ENCODE data around the gene MYZAP. TPM values are rescaled to one million over a fixed set of nuclear protein-coding genes. Genes with fewer than 3 reads are reported as not detected.

The MYZAP gene
- total and polyA plus RNA-seq, 3 experiments from 2014 or later = not detected

- no peaks in the 10 kb centered on the region for H3K9me3 Mint-ChIP-seq
- H3K4me1 Mint-ChIP-seq = peaks cover 13 to 25% (median 17%) of the 10 kb centered on the region in 3 donors
- Histone ChIP-seq H3K36me3 (ENCODE audit: insufficient read depth, low read length) (no peaks in the 10 kb centered on the region), H3K9me3 (ENCODE audit: low read length) (no peaks in the 10 kb centered on the region), H3K4me1 (ENCODE audit: insufficient read depth, low read length) (peaks cover 12% of the 10 kb centered on the region), H3K4me3 (ENCODE audit: low read length) (no peak overlapping the region), H3K27ac (ENCODE audit: low read depth, low read length) (no peak overlapping the region), H3K27me3 (ENCODE audit: insufficient read depth, low read length, poor library complexity, severe bottlenecking) (no peaks in the 10 kb centered on the region)
- no peak overlapping the region for H3K27ac Mint-ChIP-seq
- POLR2A ChIA-PET = interaction anchor here (0.7 kb wide), 1 partner anchor 139 kb away, joined by 7 read pairs; no protein-coding TSS in a partner anchor
- CTCF ChIA-PET = no interaction called here
- no peak overlapping the region for H3K4me3 Mint-ChIP-seq
- no peaks in the 10 kb centered on the region for H3K36me3 Mint-ChIP-seq
- DNase-seq = no peak
- H3K27me3 Mint-ChIP-seq = peaks cover 11 to 52% of the 10 kb centered on the region in 2 donors
Observed at GRCh38 chr15:57567891-57568290, 23.8 kb upstream of the MYZAP start.

DNA sequence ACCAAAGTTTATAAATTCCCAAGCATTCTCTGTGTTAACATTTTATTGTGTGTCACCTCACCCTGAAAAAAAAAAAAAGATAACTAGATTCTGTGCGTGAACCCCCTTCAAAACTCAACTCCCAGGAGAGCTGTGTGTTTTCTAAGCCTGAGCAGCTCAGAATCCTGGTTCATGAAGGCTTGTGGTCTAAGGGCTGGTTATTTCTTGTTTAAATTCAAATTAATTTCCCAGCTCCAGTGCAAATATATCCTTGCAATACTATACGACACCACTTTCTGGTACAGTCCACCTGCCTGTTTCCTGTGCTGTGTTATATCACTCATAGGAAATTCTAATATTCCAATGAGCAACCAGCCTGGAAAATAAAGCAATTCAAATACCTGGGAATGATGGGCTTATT is 23.4 kb upstream of the MYZAP start:
- no peaks in the 10 kb centered on the region for H3K36me3 ChIP-seq (ENCODE audit: insufficient read depth, low read length)
- DNase-seq = no peak
- Mint-ChIP-seq H3K27ac (no peak overlapping the region), H3K27me3 (peaks cover 11 to 52% of the 10 kb centered on the region in 2 donors), H3K4me3 (no peak overlapping the region), H3K9me3 (no peaks in the 10 kb centered on the region), H3K4me1 (peaks cover 13 to 23% (median 15%) of the 10 kb centered on the region in 3 donors), H3K36me3 (no peaks in the 10 kb centered on the region)
- ChIA-PET CTCF (no interaction called here), POLR2A (no interaction called here)
- H3K9me3 ChIP-seq (ENCODE audit: low read length) = no peaks in the 10 kb centered on the region
- peaks cover 12% of the 10 kb centered on the region for H3K4me1 ChIP-seq (ENCODE audit: insufficient read depth, low read length)
- H3K27me3 ChIP-seq (ENCODE audit: insufficient read depth, low read length, poor library complexity, severe bottlenecking) = no peaks in the 10 kb centered on the region
- no peak overlapping the region for H3K27ac ChIP-seq (ENCODE audit: low read depth, low read length)
- no peak overlapping the region for H3K4me3 ChIP-seq (ENCODE audit: low read length)

DNA sequence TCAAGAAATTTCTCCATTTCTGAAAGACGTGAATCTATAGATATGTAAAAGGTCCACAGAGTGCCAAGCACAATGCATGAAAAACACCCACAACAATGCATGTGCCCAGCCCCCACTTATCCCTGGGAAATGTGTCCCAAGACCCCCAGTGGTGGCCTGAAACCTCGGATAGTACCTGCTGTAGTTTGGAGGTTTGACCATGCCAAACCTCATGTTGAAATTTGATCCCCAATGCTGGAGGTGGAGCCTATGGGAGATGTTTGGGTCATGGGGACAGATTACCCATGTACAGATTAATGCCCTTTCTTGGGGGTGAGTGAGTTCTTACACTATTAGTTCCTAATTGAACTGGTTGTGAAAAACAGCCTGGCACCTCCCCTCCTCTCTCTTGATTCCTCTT is 21.4 kb upstream of the MYZAP start:
- Mint-ChIP-seq H3K4me3 (no peak overlapping the region), H3K27ac (no peak overlapping the region), H3K36me3 (no peaks in the 10 kb centered on the region), H3K4me1 (peaks cover 5 to 13% (median 7%) of the 10 kb centered on the region in 3 donors), H3K27me3 (peaks cover 11 to 49% of the 10 kb centered on the region in 2 donors), H3K9me3 (no peaks in the 10 kb centered on the region)
- H3K27ac ChIP-seq (ENCODE audit: low read depth, low read length) = no peak overlapping the region
- peaks cover 7% of the 10 kb centered on the region for H3K4me1 ChIP-seq (ENCODE audit: insufficient read depth, low read length)
- no peak overlapping the region for H3K4me3 ChIP-seq (ENCODE audit: low read length)
- POLR2A ChIA-PET = no interaction called here
- no peaks in the 10 kb centered on the region for H3K27me3 ChIP-seq (ENCODE audit: insufficient read depth, low read length, poor library complexity, severe bottlenecking)
- DNase-seq = no peak
- CTCF ChIA-PET = no interaction called here
- no peaks in the 10 kb centered on the region for H3K36me3 ChIP-seq (ENCODE audit: insufficient read depth, low read length)
- no peaks in the 10 kb centered on the region for H3K9me3 ChIP-seq (ENCODE audit: low read length)

GRCh38 chr15:57570994-57571393 is 20.7 kb upstream of the MYZAP start:
- Mint-ChIP-seq H3K36me3 (no peaks in the 10 kb centered on the region), H3K27ac (no peak overlapping the region), H3K4me1 (peaks cover 0 to 6% (median 2%) of the 10 kb centered on the region in 3 donors), H3K27me3 (peaks cover 11 to 44% of the 10 kb centered on the region in 2 donors), H3K4me3 (no peak overlapping the region), H3K9me3 (no peaks in the 10 kb centered on the region)
- no peak overlapping the region for H3K4me3 ChIP-seq (ENCODE audit: low read length)
- ChIA-PET POLR2A (no interaction called here), CTCF (no interaction called here)
- H3K4me1 ChIP-seq (ENCODE audit: insufficient read depth, low read length) = peaks cover under 1% of the 10 kb centered on the region
- H3K36me3 ChIP-seq (ENCODE audit: insufficient read depth, low read length) = no peaks in the 10 kb centered on the region
- no peak for DNase-seq
- H3K27me3 ChIP-seq (ENCODE audit: insufficient read depth, low read length, poor library complexity, severe bottlenecking) = no peaks in the 10 kb centered on the region
- H3K27ac ChIP-seq (ENCODE audit: low read depth, low read length) = no peak overlapping the region
- no peaks in the 10 kb centered on the region for H3K9me3 ChIP-seq (ENCODE audit: low read length)

DNA sequence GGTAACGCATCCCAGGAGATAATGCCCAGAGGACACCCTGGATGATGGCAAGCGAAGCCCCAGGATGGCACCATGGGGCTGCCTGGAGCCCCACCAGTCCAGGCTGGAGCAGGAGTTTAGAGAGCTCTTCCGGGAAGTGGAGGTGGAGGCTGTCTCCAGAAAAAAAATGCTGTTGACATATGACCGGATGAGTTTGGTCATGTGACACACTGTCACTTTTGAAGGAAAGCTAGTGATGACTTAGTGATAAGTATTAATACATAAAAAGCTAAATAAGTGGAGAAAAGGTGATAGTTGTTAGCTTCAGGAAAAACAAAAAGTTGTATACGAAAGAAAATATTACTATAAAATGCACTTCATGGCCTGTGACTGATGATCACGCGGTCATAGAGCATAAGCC is 20.0 kb upstream of the MYZAP start:
- H3K36me3 Mint-ChIP-seq = no peaks in the 10 kb centered on the region
- peaks cover 11 to 38% of the 10 kb centered on the region in 2 donors for H3K27me3 Mint-ChIP-seq
- CTCF ChIA-PET = no interaction called here
- no peaks in the 10 kb centered on the region for H3K9me3 Mint-ChIP-seq
- Histone ChIP-seq H3K27ac (ENCODE audit: low read depth, low read length) (no peak overlapping the region), H3K4me3 (ENCODE audit: low read length) (no peak overlapping the region), H3K36me3 (ENCODE audit: insufficient read depth, low read length) (no peaks in the 10 kb centered on the region), H3K27me3 (ENCODE audit: insufficient read depth, low read length, poor library complexity, severe bottlenecking) (no peaks in the 10 kb centered on the region), H3K4me1 (ENCODE audit: insufficient read depth, low read length) (no peaks in the 10 kb centered on the region), H3K9me3 (ENCODE audit: low read length) (no peaks in the 10 kb centered on the region)
- H3K4me1 Mint-ChIP-seq = no peaks in the 10 kb centered on the region
- H3K4me3 Mint-ChIP-seq = no peak overlapping the region
- no peak overlapping the region for H3K27ac Mint-ChIP-seq
- no peak for DNase-seq
- POLR2A ChIA-PET = no interaction called here

- H3K36me3 Mint-ChIP-seq = no peaks in the 10 kb centered on the region
- POLR2A ChIA-PET = no interaction called here
Observed at GRCh38 chr15:57572468-57572867, 19.2 kb upstream of the MYZAP start.

GRCh38 chr15:57573151-57573550 is 18.6 kb upstream of the MYZAP start:
- no peak overlapping the region for H3K4me3 ChIP-seq (ENCODE audit: low read length)
- H3K27ac Mint-ChIP-seq = no peak overlapping the region
- ChIA-PET CTCF (interaction anchor here (0.9 to 1.9 kb wide), 2 partner anchors 10 to 13 kb away, joined by 3 to 5 read pairs; no protein-coding TSS in a partner anchor), POLR2A (no interaction called here)
- H3K27me3 ChIP-seq (ENCODE audit: insufficient read depth, low read length, poor library complexity, severe bottlenecking) = no peaks in the 10 kb centered on the region
- peaks cover 6 to 27% of the 10 kb centered on the region in 2 donors for H3K27me3 Mint-ChIP-seq
- no peaks in the 10 kb centered on the region for H3K9me3 Mint-ChIP-seq
- no peaks in the 10 kb centered on the region for H3K9me3 ChIP-seq (ENCODE audit: low read length)
- H3K36me3 ChIP-seq (ENCODE audit: insufficient read depth, low read length) = no peaks in the 10 kb centered on the region
- H3K4me1 ChIP-seq (ENCODE audit: insufficient read depth, low read length) = no peaks in the 10 kb centered on the region
- no peak for DNase-seq
- no peaks in the 10 kb centered on the region for H3K36me3 Mint-ChIP-seq
- H3K27ac ChIP-seq (ENCODE audit: low read depth, low read length) = no peak overlapping the region
- no peak overlapping the region for H3K4me3 Mint-ChIP-seq
- H3K4me1 Mint-ChIP-seq = no peaks in the 10 kb centered on the region

More at GRCh38 chr15:57572468-57572867, 19.2 kb upstream of the MYZAP start:
- Mint-ChIP-seq H3K4me3 (no peak overlapping the region), H3K4me1 (no peaks in the 10 kb centered on the region), H3K27me3 (peaks cover 9 to 33% of the 10 kb centered on the region in 2 donors), H3K27ac (no peak overlapping the region), H3K9me3 (no peaks in the 10 kb centered on the region)
- H3K27ac ChIP-seq (ENCODE audit: low read depth, low read length) = no peak overlapping the region
- CTCF ChIA-PET = no interaction called here
- H3K4me3 ChIP-seq (ENCODE audit: low read length) = no peak overlapping the region
- no peaks in the 10 kb centered on the region for H3K9me3 ChIP-seq (ENCODE audit: low read length)
- no peaks in the 10 kb centered on the region for H3K27me3 ChIP-seq (ENCODE audit: insufficient read depth, low read length, poor library complexity, severe bottlenecking)
- DNase-seq = no peak
- no peaks in the 10 kb centered on the region for H3K36me3 ChIP-seq (ENCODE audit: insufficient read depth, low read length)
- H3K4me1 ChIP-seq (ENCODE audit: insufficient read depth, low read length) = no peaks in the 10 kb centered on the region

- no peak overlapping the region for H3K4me3 Mint-ChIP-seq
- H3K27ac Mint-ChIP-seq = no peak overlapping the region
- H3K9me3 Mint-ChIP-seq = peaks cover 0 to under 1% (median 0%) of the 10 kb centered on the region in 5 donors
- Histone ChIP-seq H3K27me3 (ENCODE audit: insufficient read depth, low read length, poor library complexity, severe bottlenecking) (no peaks in the 10 kb centered on the region), H3K4me1 (ENCODE audit: insufficient read depth, low read length) (no peaks in the 10 kb centered on the region), H3K9me3 (ENCODE audit: low read length) (no peaks in the 10 kb centered on the region), H3K4me3 (ENCODE audit: low read length) (no peak overlapping the region), H3K36me3 (ENCODE audit: insufficient read depth, low read length) (no peaks in the 10 kb centered on the region), H3K27ac (ENCODE audit: low read depth, low read length) (no peak overlapping the region)
- H3K4me1 Mint-ChIP-seq = no peaks in the 10 kb centered on the region
- H3K36me3 Mint-ChIP-seq = no peaks in the 10 kb centered on the region
- DNase-seq = no peak
- ChIA-PET CTCF (interaction anchor here (1.9 kb wide), 1 partner anchor 15 kb away, joined by 5 read pairs; no protein-coding TSS in a partner anchor), POLR2A (no interaction called here)
- peaks cover 6 to 29% of the 10 kb centered on the region in 2 donors for H3K27me3 Mint-ChIP-seq
Observed at GRCh38 chr15:57575363-57575762, 16.3 kb upstream of the MYZAP start.
